ENCODE data around the gene EFS.
"Not testable (repeated sequence)": the region's sequence is repeated elsewhere in the genome, so short reads cannot be mapped to it uniquely, and the experiment has no call there.

Gene EFS

DNA sequence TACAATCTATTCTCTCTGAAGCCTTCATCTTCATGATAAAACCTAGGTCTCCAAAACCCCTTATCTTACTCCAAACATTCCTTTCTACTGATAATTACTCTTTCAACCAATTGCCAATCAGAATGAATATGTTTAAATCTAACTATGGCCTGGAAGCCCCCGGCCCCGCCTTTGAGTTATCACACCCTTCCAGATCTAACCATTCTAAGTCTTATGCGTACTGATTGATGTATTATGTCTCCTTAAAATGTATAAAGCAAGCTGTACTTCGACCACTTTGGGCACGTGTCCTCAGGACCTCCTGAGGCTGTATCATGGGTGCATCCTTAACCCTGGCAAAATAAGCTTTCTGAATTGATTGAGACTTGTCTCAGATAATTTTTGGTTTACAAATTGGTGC is 29.3 kb downstream of the EFS start:
- in situ Hi-C loops (cut with MboI; ENCODE audit: low sequenced_read_pairs), result no loop called here

DNA sequence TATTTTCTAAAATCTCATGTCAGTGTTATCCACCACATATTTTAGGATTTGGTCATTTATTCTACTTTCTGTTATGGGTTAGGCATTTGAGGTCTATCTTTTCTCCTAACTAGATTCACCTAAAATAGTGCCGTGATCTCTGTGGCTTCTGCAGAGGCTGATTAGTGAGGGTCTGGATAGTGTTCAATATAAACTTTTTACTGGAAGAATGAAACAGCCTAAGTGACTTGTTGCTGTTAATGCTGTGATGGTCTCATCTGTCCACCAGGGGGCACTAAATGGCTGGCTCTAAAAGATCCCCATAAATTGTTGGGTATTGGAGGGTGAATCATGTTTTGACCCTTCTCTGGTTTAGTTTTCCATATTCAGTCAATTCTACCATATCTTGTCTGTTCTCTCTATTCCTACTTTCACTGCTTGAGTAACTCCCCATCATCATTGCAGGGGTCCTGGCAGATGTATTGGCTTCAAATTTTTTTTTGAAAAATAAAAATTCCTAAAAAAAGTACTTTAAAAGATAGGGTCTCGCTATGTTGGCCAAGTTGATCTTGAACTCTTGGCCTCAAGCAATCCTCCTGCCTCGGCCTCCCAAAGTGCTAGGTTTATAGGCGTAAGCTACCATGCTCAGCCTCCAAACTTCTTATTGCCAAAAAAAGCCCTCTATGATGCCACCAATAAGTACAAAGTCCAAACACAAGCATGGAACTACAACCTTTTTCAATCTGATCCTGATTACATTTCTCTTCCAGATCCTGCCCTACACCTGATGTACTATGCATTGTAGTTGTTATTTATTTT is 36.8 kb downstream of the EFS start:
- in situ Hi-C loops (cut with MboI; ENCODE audit: low sequenced_read_pairs), result no loop called here

- in situ Hi-C loops (cut with MboI; ENCODE audit: low sequenced_read_pairs), result no loop called here
Measured at GRCh38 chr14:23326491-23327332, 38.3 kb downstream of the EFS start.

- in situ Hi-C loops (cut with MboI; ENCODE audit: low sequenced_read_pairs), result not testable (repeated sequence)
Measured at GRCh38 chr14:23325746-23326145, 39.2 kb downstream of the EFS start.

GRCh38 chr14:23324993-23325392 is 40.0 kb downstream of the EFS start:
- in situ Hi-C loops (cut with MboI; ENCODE audit: low sequenced_read_pairs), result no loop called here

- in situ Hi-C loops (cut with MboI; ENCODE audit: low sequenced_read_pairs), result no loop called here
Measured at GRCh38 chr14:23324455-23324846, 40.5 kb downstream of the EFS start.

GRCh38 chr14:23323838-23324454 is 41.0 kb downstream of the EFS start:
- in situ Hi-C loops (cut with MboI; ENCODE audit: low sequenced_read_pairs), result no loop called here

GRCh38 chr14:23322568-23323517 is 42.1 kb downstream of the EFS start:
- in situ Hi-C loops (cut with MboI; ENCODE audit: low sequenced_read_pairs), result no loop called here

- in situ Hi-C loops (cut with MboI; ENCODE audit: low sequenced_read_pairs), result no loop called here
Measured at GRCh38 chr14:23321572-23322547, 43.1 kb downstream of the EFS start.

GRCh38 chr14:23320584-23321571 is 44.1 kb downstream of the EFS start, which contains the start of gene PABPN1:
TSS of gene PABPN1 (plus strand) at chr14:23321457. CDS start at chr14:23321470, 13 bp downstream.
- in situ Hi-C loops (cut with MboI; ENCODE audit: low sequenced_read_pairs), result no loop called here

- in situ Hi-C loops (cut with MboI; ENCODE audit: low sequenced_read_pairs), result no loop called here
Measured at GRCh38 chr14:23319746-23320583, 45.0 kb downstream of the EFS start.

DNA sequence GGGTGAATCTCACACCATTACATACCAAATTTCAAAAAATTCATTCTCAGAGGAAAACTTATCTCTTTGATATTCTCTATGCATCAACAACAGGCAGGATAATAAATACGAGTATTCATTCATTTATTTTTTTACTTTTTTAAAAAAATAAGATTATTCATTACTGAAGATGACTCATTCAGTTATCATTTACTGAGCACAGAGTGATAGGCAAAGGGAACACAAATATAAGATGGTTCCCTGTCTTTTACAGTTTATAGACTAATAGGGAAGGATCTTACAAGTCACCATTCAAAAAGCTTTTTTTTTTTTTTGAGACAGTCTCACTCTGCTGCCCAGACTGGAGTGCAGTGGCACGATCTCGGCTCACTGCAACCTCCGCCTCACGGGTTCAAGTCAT is 48.7 kb downstream of the EFS start:
- in situ Hi-C loops (cut with MboI; ENCODE audit: low sequenced_read_pairs), result no loop called here

GRCh38 chr14:23310546-23310945 is 54.4 kb downstream of the EFS start:
- in situ Hi-C loops (cut with MboI; ENCODE audit: low sequenced_read_pairs), result no loop called here

DNA sequence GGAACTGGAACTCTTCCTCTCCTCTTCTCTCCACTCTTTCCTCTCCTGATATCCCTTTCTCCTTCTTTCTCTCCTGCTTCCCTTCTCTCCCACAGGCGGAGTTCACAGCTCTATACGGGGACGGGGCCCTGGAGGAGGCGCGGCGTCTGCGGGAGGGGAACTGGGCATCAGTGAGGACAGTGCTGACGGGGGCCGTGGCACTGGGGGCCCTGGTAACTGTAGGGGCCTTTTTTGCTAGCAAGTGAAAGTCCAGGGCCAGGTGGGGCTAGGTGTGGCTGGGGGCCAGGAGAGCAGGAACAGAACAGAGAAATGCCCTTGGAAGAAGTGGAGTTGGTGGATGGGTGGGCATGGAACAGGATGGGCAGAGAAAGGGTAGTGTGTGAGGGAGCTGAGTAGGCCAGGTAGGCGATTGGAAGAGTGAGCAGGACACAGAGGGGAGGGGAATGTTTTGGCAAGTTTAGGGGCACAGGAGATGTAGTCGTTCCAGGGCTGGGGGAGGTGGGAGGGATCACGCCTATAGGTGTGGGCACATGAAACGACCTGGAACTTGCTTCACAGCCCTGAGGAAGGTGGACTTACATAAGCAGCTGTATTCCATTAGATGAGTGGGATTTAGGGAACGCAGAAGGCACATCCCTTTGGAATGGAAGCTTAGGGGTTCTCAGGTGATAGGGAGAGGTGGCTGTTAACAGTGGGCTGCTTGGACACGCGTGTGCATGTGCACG is 56.1 kb downstream of the EFS start:
- in situ Hi-C loops (cut with MboI; ENCODE audit: low sequenced_read_pairs), result no loop called here

- in situ Hi-C loops (cut with MboI; ENCODE audit: low sequenced_read_pairs), result no loop called here
Measured at GRCh38 chr14:23307687-23308644, 57.0 kb downstream of the EFS start.

All from hTERT RPE-1 (cell line).